ENCODE data around the gene SLC34A1.
A peak's percentile ranks its signal among the peaks of the same experiment; 100 is the strongest.

Gene SLC34A1

GRCh38 chr5:177423671-177424070, 39.4 kb downstream of the SLC34A1 start:
- no peak for TF ChIP-seq Cebpa-rat (IDR thresholded peaks at IDR 0.05)
- Histone ChIP-seq H3K9me3 (no peaks in the 10 kb centered on the region), H3K4me3 (no peak overlapping the region), H3K4me2 (no peak overlapping the region), H3K4me1 (peaks cover 25% of the 10 kb centered on the region), H4K20me1 (peaks cover 16% of the 10 kb centered on the region), H3K9ac (no peak overlapping the region), H3K27ac (no peak overlapping the region), H3K36me3 (no peaks in the 10 kb centered on the region), H3K27me3 (no peaks in the 10 kb centered on the region)

- Histone ChIP-seq H3K4me1 (peaks cover 41% of the 10 kb centered on the region), H3K9me3 (no peaks in the 10 kb centered on the region)
These were observed 41.1 kb downstream of the SLC34A1 start for GRCh38 chr5:177425196-177425800.

GRCh38 chr5:177425801-177426565, 41.7 kb downstream of the SLC34A1 start:
- peaks cover 20% of the 10 kb centered on the region for H4K20me1 ChIP-seq
- H3K9me3 ChIP-seq, result no peaks in the 10 kb centered on the region
- H3K36me3 ChIP-seq, result no peaks in the 10 kb centered on the region
- H3K4me3 ChIP-seq, result peak overlapping the region; percentile 97
- peak overlapping the region; percentile 73 for H3K9ac ChIP-seq
- H3K27ac ChIP-seq, result peak overlapping the region; percentile 71
- H3K27me3 ChIP-seq, result no peaks in the 10 kb centered on the region
- no peak for TF ChIP-seq Cebpa-rat (IDR thresholded peaks at IDR 0.05)
- H3K4me2 ChIP-seq, result peak overlapping the region; percentile 88
- peaks cover 48% of the 10 kb centered on the region for H3K4me1 ChIP-seq

More at GRCh38 chr5:177425196-177425800, 41.1 kb downstream of the SLC34A1 start:
- no peak for TF ChIP-seq Cebpa-rat (IDR thresholded peaks at IDR 0.05)
- peak overlapping the region; percentile 73 for H3K9ac ChIP-seq
- no peaks in the 10 kb centered on the region for H3K27me3 ChIP-seq
- H4K20me1 ChIP-seq, result peaks cover 20% of the 10 kb centered on the region
- peak overlapping the region; percentile 67 for H3K4me3 ChIP-seq
- H3K4me2 ChIP-seq, result peak overlapping the region; percentile 88
- no peaks in the 10 kb centered on the region for H3K36me3 ChIP-seq
- peak overlapping the region; percentile 71 for H3K27ac ChIP-seq

GRCh38 chr5:177426566-177427210, 42.5 kb downstream of the SLC34A1 start, which contains the start of gene GRK6:
Gene GRK6, plus strand, starts transcription at chr5:177426676. Its CDS starts 170 bp downstream, at chr5:177426846.
- peaks cover 20% of the 10 kb centered on the region for H4K20me1 ChIP-seq
- H3K9ac ChIP-seq, result peak within 1 kb of the TSS; percentile 99
- no peaks in the 10 kb centered on the region for H3K36me3 ChIP-seq
- no peaks in the 10 kb centered on the region for H3K9me3 ChIP-seq
- peak within 1 kb of the TSS; percentile 98 for H3K4me2 ChIP-seq
- H3K4me3 ChIP-seq, result peak within 1 kb of the TSS; percentile 97
- H3K27ac ChIP-seq, result peak within 1 kb of the TSS; percentile 99
- no peak for TF ChIP-seq Cebpa-rat (IDR thresholded peaks at IDR 0.05)
- H3K4me1 ChIP-seq, result peaks cover 55% of the 10 kb centered on the region
- no peaks in the 10 kb centered on the region for H3K27me3 ChIP-seq

- H3K36me3 ChIP-seq, result peaks cover 2% of the 10 kb centered on the region
- TF ChIP-seq Cebpa-rat (IDR thresholded peaks at IDR 0.05), result no peak
- H3K9ac ChIP-seq, result peak overlapping the region; percentile 99
- no peaks in the 10 kb centered on the region for H3K9me3 ChIP-seq
- H4K20me1 ChIP-seq, result peaks cover 20% of the 10 kb centered on the region
- H3K4me3 ChIP-seq, result peak overlapping the region; percentile 97
- H3K4me1 ChIP-seq, result peaks cover 61% of the 10 kb centered on the region
- peak overlapping the region; percentile 98 for H3K4me2 ChIP-seq
- H3K27me3 ChIP-seq, result no peaks in the 10 kb centered on the region
- H3K27ac ChIP-seq, result peak overlapping the region; percentile 99
These were observed 43.1 kb downstream of the SLC34A1 start for GRCh38 chr5:177427211-177427822.

GRCh38 chr5:177427919-177428573, 43.8 kb downstream of the SLC34A1 start:
- Histone ChIP-seq H3K9ac (peak overlapping the region; percentile 99), H3K27ac (peak overlapping the region; percentile 99), H3K4me1 (peaks cover 68% of the 10 kb centered on the region), H3K9me3 (no peaks in the 10 kb centered on the region), H4K20me1 (peaks cover 20% of the 10 kb centered on the region), H3K4me3 (peak overlapping the region; percentile 97), H3K36me3 (peaks cover 9% of the 10 kb centered on the region), H3K27me3 (no peaks in the 10 kb centered on the region), H3K4me2 (peak overlapping the region; percentile 98)
- TF ChIP-seq Cebpa-rat (IDR thresholded peaks at IDR 0.05), result no peak

GRCh38 chr5:177428574-177429217, 44.5 kb downstream of the SLC34A1 start:
- Histone ChIP-seq H3K4me3 (peak overlapping the region; percentile 97), H3K9ac (peak overlapping the region; percentile 99), H3K9me3 (no peaks in the 10 kb centered on the region), H3K36me3 (peaks cover 16% of the 10 kb centered on the region), H3K27me3 (no peaks in the 10 kb centered on the region), H3K4me2 (peak overlapping the region; percentile 98), H3K27ac (peak overlapping the region; percentile 99), H4K20me1 (peaks cover 20% of the 10 kb centered on the region), H3K4me1 (peaks cover 75% of the 10 kb centered on the region)
- no peak for TF ChIP-seq Cebpa-rat (IDR thresholded peaks at IDR 0.05)

- Histone ChIP-seq H4K20me1 (peaks cover 20% of the 10 kb centered on the region), H3K4me2 (peak overlapping the region; percentile 98), H3K27me3 (no peaks in the 10 kb centered on the region), H3K9me3 (no peaks in the 10 kb centered on the region), H3K4me3 (peak overlapping the region; percentile 97), H3K27ac (peak overlapping the region; percentile 99), H3K9ac (peak overlapping the region; percentile 99), H3K36me3 (peaks cover 23% of the 10 kb centered on the region), H3K4me1 (peaks cover 82% of the 10 kb centered on the region)
- TF ChIP-seq Cebpa-rat (IDR thresholded peaks at IDR 0.05), result peak; percentile 73; the same call in 1 of the 2 replicates
These were observed 45.2 kb downstream of the SLC34A1 start for GRCh38 chr5:177429248-177430040.
